Vagina (tissue), 2 donors: Measurements from ENCODE around the gene CSNK2B. TPM values are rescaled to one million over a fixed set of nuclear protein-coding genes. Genes with fewer than 3 reads are reported as not detected.
"Not testable (repeated sequence)": the region's sequence is repeated elsewhere in the genome, so short reads cannot be mapped to it uniquely, and the experiment has no call there.

ENCODE experiments used
- DNase-seq, 2 donors: peaks; one replicate each; pipeline ENCODE4 v3.0.0-alpha.2; 2017; ENCODE audit errors: extremely low spot score in 2 of 2
- H3K27ac ChIP-seq: fragments of 200-600 bp; sonication (generic); one replicate; pipeline ENCODE4 v1.5.1; 2019
- H3K27me3 ChIP-seq: fragments of 200-600 bp; sonication (generic); one replicate; pipeline ENCODE4 v1.5.1; 2019
- H3K36me3 ChIP-seq, 2 donors: fragments of 200-600 bp; sonication (generic); one replicate each; pipeline ENCODE4 v1.5.1; 2017 to 2019
- H3K4me1 ChIP-seq: fragments of 200-600 bp; sonication (generic); one replicate; pipeline ENCODE4 v1.5.1; 2019
- H3K4me3 ChIP-seq, 2 donors: fragments of 200-600 bp; sonication (generic); 1 replicate in 1 of 2; 2 replicates in 1 of 2; pipeline ENCODE4 v1.5.1; 2016 to 2019
- H3K9me3 ChIP-seq: fragments of 200-600 bp; sonication (generic); one replicate; pipeline ENCODE4 v1.5.1; 2019
- POLR2A ChIP-seq, 2 donors: fragments of 450-650 bp; IDR thresholded peaks; one replicate each; pipeline ENCODE4 v1.6.1; 2017; ENCODE audit warnings: antibody characterized with exemption in 2 of 2, mild to moderate bottlenecking in 2 of 2, moderate library complexity in 2 of 2
- POLR2AphosphoS5 ChIP-seq, 2 donors: sonication (generic); formaldehyde crosslinking; IDR thresholded peaks; one replicate each; pipeline ENCODE4 v1.9.0; 2017; ENCODE audit warnings: antibody characterized with exemption in 2 of 2, mild to moderate bottlenecking in 2 of 2, low read depth in 1 of 2; ENCODE audit not compliant: insufficient read depth in 1 of 2
- intact Hi-C: fragments of 100-400 bp; cut with DNase I; formaldehyde crosslinking; loops from one replicate; pipeline ENCODE4 v1.15.1; 2023
- total RNA-seq: library from RNA; depleted of rRNA; stranded (reverse); fragments of >200 nt; gene quantifications from one replicate; pipeline ENCODE4 v1.2.3, GENCODE V29; 2016
- TF ChIP-seq, protein P1 (sequence below), 3 experiments: fragments of 450-650 bp in 2 of 3; fragments of 200-600 bp in 1 of 3; sonication (generic) in 1 of 3; IDR thresholded peaks; one replicate each; pipeline ENCODE4 v1.5.1; 2017 to 2019; ENCODE audit warnings: antibody characterized with exemption in 3 of 3, mild to moderate bottlenecking in 2 of 3, moderate library complexity in 2 of 3

Gene CSNK2B
- total RNA-seq, 1 donor from 2014 or later, result 219 TPM

DNA sequence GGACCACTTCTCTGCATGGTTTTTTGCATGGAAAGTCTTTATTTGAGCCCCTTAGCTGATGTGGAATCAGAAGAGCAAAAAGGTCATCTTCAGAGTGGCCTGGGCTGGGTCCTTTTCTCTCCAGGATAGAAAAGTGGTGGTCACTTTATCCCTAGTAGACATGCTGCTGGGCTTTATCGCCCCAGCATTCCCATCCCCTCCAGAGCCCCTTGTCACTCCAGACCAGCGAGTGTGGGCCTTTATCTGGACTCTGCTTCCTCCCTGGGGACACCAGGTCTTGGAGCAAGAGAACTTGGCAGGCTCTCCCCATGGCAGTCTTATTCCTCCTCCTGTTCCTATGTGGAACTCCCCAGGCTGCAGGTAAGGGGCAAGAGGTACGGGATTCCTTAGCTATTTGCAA is 40.7 kb downstream of the CSNK2B start, which contains the start of gene LY6G6F:
LY6G6F (plus strand) TSS at position 268 of the 400 bp plus-strand sequence; CDS start at position 309, 41 bp downstream.
- no peaks in the 10 kb centered on the region for H3K27me3 ChIP-seq
- peaks cover 13% of the 10 kb centered on the region for H3K4me1 ChIP-seq
- DNase-seq, result no peak
- no peak within 1 kb of the TSS for H3K4me3 ChIP-seq
- intact Hi-C loops, result no loop called here
- TF ChIP-seq, protein P1, sequence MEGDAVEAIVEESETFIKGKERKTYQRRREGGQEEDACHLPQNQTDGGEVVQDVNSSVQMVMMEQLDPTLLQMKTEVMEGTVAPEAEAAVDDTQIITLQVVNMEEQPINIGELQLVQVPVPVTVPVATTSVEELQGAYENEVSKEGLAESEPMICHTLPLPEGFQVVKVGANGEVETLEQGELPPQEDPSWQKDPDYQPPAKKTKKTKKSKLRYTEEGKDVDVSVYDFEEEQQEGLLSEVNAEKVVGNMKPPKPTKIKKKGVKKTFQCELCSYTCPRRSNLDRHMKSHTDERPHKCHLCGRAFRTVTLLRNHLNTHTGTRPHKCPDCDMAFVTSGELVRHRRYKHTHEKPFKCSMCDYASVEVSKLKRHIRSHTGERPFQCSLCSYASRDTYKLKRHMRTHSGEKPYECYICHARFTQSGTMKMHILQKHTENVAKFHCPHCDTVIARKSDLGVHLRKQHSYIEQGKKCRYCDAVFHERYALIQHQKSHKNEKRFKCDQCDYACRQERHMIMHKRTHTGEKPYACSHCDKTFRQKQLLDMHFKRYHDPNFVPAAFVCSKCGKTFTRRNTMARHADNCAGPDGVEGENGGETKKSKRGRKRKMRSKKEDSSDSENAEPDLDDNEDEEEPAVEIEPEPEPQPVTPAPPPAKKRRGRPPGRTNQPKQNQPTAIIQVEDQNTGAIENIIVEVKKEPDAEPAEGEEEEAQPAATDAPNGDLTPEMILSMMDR (IDR thresholded peaks at IDR 0.05), result no peak
- no peak for TF ChIP-seq POLR2AphosphoS5 (IDR thresholded peaks at IDR 0.05; ENCODE audit: insufficient read depth in 1 of 2, low read depth in 1 of 2)
- no peak for TF ChIP-seq POLR2A (IDR thresholded peaks at IDR 0.05)
- no peaks in the 10 kb centered on the region for H3K36me3 ChIP-seq
- no peaks in the 10 kb centered on the region for H3K9me3 ChIP-seq
- no peak within 1 kb of the TSS for H3K27ac ChIP-seq

DNA sequence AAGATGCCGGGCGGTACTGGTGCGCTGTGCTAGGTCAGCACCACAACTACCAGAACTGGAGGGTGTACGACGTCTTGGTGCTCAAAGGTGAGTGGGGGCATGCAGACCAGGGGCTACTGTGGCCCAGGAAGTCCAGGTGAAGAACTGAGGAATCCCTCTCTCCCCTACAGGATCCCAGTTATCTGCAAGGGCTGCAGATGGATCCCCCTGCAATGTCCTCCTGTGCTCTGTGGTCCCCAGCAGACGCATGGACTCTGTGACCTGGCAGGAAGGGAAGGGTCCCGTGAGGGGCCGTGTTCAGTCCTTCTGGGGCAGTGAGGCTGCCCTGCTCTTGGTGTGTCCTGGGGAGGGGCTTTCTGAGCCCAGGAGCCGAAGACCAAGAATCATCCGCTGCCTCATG is 41.8 kb downstream of the CSNK2B start:
- DNase-seq, result no peak
- Histone ChIP-seq H3K27me3 (no peaks in the 10 kb centered on the region), H3K4me3 (no peak overlapping the region), H3K9me3 (no peaks in the 10 kb centered on the region), H3K4me1 (peaks cover 13% of the 10 kb centered on the region), H3K36me3 (no peaks in the 10 kb centered on the region), H3K27ac (no peak overlapping the region)
- intact Hi-C loops, result no loop called here
- TF ChIP-seq POLR2AphosphoS5 (IDR thresholded peaks at IDR 0.05; ENCODE audit: insufficient read depth in 1 of 2, low read depth in 1 of 2) (no peak), POLR2A (IDR thresholded peaks at IDR 0.05) (no peak)
- TF ChIP-seq, protein P1 (IDR thresholded peaks at IDR 0.05), result no peak

DNA sequence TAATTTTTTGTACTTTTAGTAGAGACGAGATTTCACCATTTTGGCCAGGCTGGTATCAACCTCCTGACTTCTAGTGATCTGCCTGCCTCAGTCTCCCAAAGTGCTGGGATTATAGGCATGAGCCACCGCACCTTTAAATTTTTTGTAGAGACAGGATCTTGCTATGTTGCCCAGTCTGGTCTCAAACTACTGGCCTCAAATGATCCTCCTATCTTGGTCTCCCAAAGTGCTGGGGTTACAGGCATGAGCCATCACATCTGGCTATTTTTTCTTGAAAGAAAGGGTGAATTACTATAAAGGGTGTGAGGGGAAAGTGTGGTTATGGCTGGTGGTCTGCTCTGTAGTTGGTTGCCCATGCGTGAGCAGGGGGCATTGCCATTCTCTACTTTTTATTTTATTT is 42.3 kb downstream of the CSNK2B start:
- intact Hi-C loops, result no loop called here
- Histone ChIP-seq H3K4me1 (peaks cover 13% of the 10 kb centered on the region), H3K27ac (no peak overlapping the region), H3K36me3 (no peaks in the 10 kb centered on the region), H3K9me3 (no peaks in the 10 kb centered on the region), H3K27me3 (no peaks in the 10 kb centered on the region), H3K4me3 (no peak overlapping the region)
- DNase-seq, result no peak
- TF ChIP-seq, protein P1 (IDR thresholded peaks at IDR 0.05), result no peak
- TF ChIP-seq POLR2A (IDR thresholded peaks at IDR 0.05) (no peak), POLR2AphosphoS5 (IDR thresholded peaks at IDR 0.05; ENCODE audit: insufficient read depth in 1 of 2, low read depth in 1 of 2) (no peak)

DNA sequence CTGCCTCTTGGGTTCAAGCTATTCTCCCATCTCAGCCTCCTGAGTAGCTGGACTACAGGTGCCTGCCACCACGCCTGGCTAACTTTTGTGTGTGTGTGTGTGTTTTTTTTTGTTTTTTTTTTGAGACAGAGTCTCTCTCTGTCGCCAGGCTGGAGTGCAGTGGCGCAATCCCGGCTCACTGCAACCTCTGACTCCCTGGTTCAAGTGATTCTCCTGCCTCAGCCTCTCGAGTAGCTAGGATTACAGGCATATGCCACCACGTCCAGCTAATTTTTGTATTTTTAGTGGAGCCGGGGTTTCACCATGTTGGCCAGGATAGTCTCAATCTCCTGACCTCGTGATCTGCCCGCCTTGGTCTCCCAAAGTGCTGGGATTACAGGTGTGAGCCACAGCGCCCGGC is 43.3 kb downstream of the CSNK2B start:
- H3K27ac ChIP-seq, H3K4me3 ChIP-seq, H3K27me3 ChIP-seq, H3K9me3 ChIP-seq, H3K36me3 ChIP-seq, DNase-seq, intact Hi-C loops: not testable (repeated sequence)
- peaks cover 10% of the 10 kb centered on the region for H3K4me1 ChIP-seq

DNA sequence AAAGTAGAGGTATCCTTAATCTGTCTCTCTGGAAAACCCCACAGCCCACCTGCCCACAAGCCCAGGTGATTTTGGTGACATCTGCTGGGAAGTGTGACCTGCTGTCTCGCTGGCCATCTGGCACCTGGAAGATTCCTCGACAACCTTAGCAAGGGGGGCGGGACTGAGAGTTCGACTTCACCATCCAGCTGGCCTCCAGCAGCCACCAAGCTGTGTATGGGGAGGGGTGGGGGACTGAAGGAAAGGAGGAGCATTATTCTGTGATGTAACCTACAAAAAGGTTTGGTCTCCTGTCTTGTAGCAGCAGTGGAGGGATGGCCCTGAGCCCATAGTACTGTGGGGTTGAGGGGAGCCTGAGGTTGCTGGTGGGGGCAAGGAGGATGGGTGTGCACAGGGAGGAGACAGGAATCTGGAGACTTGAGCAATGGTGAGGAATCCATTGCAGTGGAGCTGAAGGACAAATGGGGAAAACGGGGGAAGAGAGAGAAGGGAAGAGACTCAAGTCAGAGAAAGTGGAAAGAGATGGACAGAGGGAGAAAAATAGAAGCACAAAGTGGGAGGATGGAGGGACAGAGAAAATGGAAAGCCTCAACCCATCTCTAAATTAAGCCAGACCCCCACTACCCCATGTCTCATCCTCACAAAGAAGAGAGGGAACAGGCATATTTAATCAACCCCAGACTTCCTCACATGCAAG is 44.8 kb downstream of the CSNK2B start:
- H3K27me3 ChIP-seq, result no peaks in the 10 kb centered on the region
- H3K27ac ChIP-seq, result no peak overlapping the region
- no peak for DNase-seq
- no peak overlapping the region for H3K4me3 ChIP-seq
- intact Hi-C loops, result no loop called here
- H3K9me3 ChIP-seq, result no peaks in the 10 kb centered on the region
- H3K4me1 ChIP-seq, result peaks cover 14% of the 10 kb centered on the region
- TF ChIP-seq POLR2A (IDR thresholded peaks at IDR 0.05), result no peak
- no peak for TF ChIP-seq POLR2AphosphoS5 (IDR thresholded peaks at IDR 0.05; ENCODE audit: insufficient read depth in 1 of 2, low read depth in 1 of 2)
- TF ChIP-seq, protein P1 (IDR thresholded peaks at IDR 0.05), result no peak
- no peaks in the 10 kb centered on the region for H3K36me3 ChIP-seq
